Stimulated activated CD8-positive, alpha-beta memory T cell treated with anti-CD3 and anti-CD28 coated beads, Interleukin-2, amount 100 ng/mL, for 48 hours (primary cell): ENCODE data around the gene PSORS1C2.
A peak's percentile ranks its signal among the peaks of the same experiment; 100 is the strongest.

Source experiments
- DNase-seq, 2 donors: peaks; one replicate each; pipeline ENCODE4 v3.0.0-alpha.2; 2020; ENCODE audit warnings: low read depth in 2 of 2

Gene PSORS1C2

GRCh38 chr6:31140643-31141042 is 1.8 kb upstream of the PSORS1C2 start:
- DNase-seq, result no peak

DNA sequence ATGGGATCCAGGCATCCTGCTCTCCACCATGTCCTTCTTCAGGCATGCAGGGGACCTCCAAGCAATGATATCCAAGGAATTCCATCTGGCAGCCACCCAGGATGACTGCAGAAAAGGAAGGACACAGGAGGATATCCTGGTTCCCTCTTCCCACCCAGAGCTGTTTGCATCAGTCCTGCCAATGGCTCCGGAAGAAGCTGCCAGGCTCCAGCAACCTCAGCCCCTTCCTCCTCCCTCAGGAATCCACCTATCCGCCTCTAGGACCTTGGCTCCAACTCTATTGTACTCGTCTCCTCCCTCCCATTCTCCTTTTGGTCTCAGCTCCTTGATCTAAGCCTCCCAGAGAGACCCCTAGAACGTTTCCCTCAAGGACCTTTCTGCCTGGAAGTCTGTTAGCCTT is 733 bp upstream of the PSORS1C2 start:
- DNase-seq, result no peak

DNA sequence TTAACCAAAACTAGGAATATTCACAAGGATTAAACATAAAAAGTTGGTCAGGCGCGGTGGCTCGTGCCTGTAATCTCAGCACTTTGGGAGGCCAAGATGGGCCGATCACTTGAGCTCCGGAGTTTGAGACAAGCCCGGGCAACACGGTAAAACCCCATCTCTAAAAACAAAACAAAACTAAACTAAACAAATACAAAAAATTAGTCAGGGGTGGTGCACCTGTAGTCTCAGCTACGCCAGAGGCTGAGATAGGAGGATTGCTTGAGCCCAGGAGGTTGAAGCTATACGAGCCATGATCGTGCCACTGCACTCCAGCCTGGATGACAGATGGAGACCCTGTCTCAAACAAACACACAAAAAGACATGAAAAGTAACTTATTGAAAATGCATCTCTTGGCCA is 3.2 kb downstream of the PSORS1C2 start:
- DNase-seq, result no peak

DNA sequence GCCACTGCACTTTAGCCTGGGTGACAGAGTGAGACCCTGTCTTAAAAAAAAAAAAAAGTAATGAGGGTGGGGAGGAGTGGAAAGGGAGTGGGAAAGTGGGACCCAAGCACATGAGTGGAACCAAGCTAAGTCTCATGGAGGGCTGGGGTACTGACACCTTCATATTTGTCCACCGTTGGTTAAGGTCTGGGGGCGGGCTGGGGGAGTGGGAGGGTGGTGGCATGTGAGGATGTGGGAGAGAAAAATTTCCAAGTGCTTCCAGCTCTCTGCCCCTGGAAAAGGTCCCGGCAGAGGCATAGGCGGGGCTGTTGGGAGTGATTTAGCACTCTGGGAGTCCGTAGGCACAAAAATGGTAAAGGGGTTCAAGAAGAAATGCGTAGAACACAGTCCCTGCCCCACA is 6.1 kb downstream of the PSORS1C2 start:
- DNase-seq, result no peak

GRCh38 chr6:31131595-31131994 is 7.3 kb downstream of the PSORS1C2 start:
- no peak for DNase-seq

- no peak for DNase-seq
Measured at GRCh38 chr6:31130751-31131150, 8.1 kb downstream of the PSORS1C2 start.

- DNase-seq, result no peak
Measured at GRCh38 chr6:31129130-31129529, 9.7 kb downstream of the PSORS1C2 start.

- DNase-seq, result peak; percentile 48 to 61
Measured at GRCh38 chr6:31128093-31128676, 10.7 kb downstream of the PSORS1C2 start.

GRCh38 chr6:31126396-31127175 is 12.3 kb downstream of the PSORS1C2 start:
- DNase-seq, result no peak

- no peak for DNase-seq
Measured at GRCh38 chr6:31125586-31126363, 13.1 kb downstream of the PSORS1C2 start.

DNA sequence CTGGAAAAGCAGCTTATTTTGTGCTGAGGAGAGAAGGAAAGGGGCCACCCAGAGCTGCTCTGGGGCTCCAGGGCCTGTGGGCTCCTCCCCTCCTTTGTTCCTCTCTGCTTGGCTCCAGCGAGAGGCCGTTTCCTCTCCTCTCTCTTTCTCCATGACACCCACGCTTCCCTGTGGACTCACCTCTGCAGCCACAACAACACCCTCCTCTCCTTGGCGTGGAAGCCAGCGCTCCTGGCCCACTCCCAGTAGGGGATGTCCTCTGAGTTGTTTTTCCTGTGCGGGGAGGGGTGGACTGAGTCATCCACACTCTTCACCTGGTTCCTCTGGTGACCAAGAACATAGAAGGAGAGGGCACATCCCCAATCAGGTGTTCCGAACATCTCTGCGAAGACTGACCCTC is 13.7 kb downstream of the PSORS1C2 start:
- DNase-seq, result no peak

DNA sequence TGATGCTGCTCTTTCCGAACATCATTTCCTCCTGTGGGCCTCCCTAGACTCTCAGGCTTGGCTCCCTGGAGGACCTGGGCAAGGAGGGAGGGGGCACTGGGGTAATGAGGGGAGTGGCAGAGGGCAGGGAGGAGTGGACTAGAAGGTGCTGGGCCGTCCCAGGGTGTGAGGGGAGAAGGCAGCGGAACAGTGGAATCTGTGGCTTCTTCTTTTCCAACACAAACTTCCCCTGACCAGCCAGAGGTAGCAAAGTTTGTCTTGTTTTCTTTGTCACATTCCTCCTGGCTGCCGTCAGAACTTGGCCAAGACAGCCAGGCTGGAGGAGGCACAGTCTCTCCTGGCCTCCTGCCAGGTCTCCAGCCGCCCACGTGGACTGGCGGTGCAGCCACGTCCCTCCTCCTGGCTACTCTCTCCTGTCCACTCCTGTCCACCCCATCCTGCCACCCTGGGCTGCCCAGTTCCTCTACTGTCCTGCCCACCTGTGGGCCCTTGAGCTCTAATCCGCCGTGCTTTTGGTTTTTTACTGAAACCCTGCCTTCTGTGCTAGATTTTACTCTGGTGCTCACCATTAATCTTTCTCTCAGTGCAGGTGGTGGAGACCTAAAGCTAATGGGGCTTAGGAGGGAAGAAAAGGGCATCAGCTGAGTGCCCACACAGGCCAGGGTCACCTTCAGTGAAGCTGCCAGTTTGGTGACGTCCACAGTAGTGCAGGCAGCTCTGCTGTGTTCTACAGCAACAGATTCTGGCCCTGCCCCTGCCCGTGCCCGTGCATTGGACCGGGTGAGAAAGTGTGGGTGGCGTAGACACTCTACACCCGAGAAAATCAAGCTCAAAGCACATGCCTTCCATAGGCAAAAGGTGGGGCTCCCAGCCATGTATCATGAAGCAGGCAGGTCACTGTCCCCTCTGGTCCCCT is 15.8 kb downstream of the PSORS1C2 start:
- no peak for DNase-seq

- DNase-seq, result no peak
Measured at GRCh38 chr6:31121131-31121790, 17.6 kb downstream of the PSORS1C2 start.

DNA sequence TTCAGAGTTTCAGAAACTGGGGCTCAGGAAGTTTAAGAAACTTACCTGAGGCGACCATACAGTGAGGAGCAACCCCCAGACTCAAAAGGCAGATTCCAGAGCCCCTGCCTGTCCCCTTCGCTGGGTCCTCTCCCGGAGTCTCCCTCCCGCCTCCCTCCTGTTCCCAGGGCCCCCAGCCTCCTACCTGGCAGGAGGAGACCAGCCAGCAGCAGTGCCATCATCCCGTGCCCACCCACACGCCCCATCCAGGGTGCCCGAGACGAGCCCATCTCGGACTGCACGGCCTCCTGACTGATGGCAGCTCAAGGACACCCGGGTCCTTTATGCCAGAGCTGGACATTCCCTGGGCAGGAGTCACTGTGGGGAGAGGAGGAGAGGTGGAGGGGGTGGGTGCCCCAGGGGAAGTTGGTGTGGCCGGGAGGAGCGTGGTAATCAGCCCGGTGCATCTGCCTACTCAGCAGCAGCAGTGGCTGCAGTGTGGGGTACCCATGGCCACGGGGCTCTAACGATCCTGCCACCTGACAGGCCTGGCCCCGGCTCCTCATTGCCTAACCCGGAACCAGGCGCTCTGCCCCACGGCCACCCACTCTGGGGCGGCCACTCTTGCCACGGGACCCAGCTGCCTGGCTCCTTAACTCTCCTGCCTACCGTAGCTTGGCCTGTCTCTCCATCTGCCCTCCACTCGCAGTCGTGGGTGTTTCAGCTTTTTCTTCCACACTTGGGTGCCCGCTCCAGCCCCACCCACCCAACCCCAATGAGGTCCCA is 18.5 kb downstream of the PSORS1C2 start, which contains the start of gene CDSN:
Gene CDSN (minus strand): TSS at position 296 of the 765 bp plus-strand sequence. CDS start 27 bp downstream, at position 269.
- DNase-seq, result no peak

DNA sequence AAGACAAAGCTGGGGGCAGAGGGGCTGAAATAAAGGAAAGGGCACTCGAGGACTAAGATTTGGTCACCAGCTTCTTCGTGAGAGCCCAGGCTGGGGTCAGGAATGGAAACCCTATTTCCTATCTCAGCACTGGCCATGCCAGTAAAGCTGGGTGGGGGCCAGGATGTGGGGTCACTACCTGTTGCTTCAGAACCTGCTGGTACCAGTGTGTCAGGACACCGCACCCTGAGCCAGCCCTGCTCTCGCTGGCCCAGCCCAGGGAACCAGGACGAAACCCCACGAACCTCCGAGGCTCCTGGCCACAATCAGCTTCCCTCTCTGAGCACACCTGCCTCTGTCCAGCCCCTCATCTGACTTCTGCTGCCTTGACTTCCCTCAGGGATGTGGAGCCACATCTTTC is 20.7 kb downstream of the PSORS1C2 start:
- DNase-seq, result no peak

GRCh38 chr6:31116661-31117385 is 22.0 kb downstream of the PSORS1C2 start:
- no peak for DNase-seq

DNA sequence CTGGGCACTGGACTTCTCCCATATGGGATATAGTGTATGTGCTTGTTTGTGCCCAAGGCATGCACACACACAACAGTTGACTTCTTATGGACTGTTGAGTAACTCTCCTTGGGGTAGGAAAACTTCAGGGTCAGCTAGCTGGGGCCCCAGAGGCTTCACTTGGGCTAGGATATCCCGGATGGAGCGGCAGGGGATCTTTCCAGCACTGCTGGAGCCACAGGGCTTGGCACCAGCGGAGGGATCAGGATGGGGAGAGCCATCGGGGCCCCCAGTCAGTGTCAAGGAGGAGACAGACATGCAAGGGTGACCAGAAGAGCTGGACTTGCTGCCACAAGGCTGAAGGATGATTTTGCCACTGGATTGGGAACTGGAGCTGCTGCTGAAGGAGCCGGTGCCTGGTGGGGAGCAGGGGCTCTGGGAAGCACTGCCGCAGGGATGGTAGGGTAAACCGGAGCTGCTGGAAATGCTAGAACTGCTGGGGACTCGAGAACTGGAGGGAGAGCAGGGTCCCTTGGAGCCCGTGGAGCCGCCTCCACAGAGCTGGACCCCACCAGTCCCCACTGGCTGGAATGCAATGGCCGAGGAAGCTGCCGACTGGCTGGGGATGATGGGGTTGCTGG is 22.8 kb downstream of the PSORS1C2 start:
- DNase-seq, result no peak

- DNase-seq, result no peak
Measured at GRCh38 chr6:31114970-31115849, 23.7 kb downstream of the PSORS1C2 start.
